Measurements from ENCODE around the gene SUCLA2.

SUCLA2 gene

GRCh38 chr13:47898080-47898479 is 103.0 kb downstream of the SUCLA2 start:
- no peak for DNase-seq

- no peak for DNase-seq
These were observed 103.5 kb downstream of the SUCLA2 start for GRCh38 chr13:47897411-47898050.

- no peak for DNase-seq
These were observed 104.5 kb downstream of the SUCLA2 start for GRCh38 chr13:47896546-47896945.

- no peak for DNase-seq
These were observed 105.0 kb downstream of the SUCLA2 start for GRCh38 chr13:47896111-47896510.

- DNase-seq: no peak
These were observed 107.5 kb downstream of the SUCLA2 start for GRCh38 chr13:47893527-47893926.

Measured in CD4-positive, alpha-beta T cell treated with Interleukin-12 subunit alpha and Interleukin-12 subunit beta, for 1 hour (primary cell).